HG03442 (cell line): ENCODE results near the gene BRWD1.
"Not testable (repeated sequence)": the region's sequence is repeated elsewhere in the genome, so short reads cannot be mapped to it uniquely, and the experiment has no call there.

Source experiments
- ATAC-seq: cut with Tn5 transposase; IDR thresholded peaks from one replicate; pipeline ENCODE4 v1.9.1; 2021; ENCODE audit warnings: mild to moderate bottlenecking, moderate library complexity; ENCODE audit not compliant: unreplicated experiment

The BRWD1 gene

GRCh38 chr21:39288987-39289386 lies 24.4 kb downstream of the BRWD1 start:
- no peak for ATAC-seq

- no peak for ATAC-seq
Observed at GRCh38 chr21:39282911-39283310, 30.5 kb downstream of the BRWD1 start.

- ATAC-seq: no peak
Observed at GRCh38 chr21:39281853-39282252, 31.6 kb downstream of the BRWD1 start.

- ATAC-seq: no peak
Observed at GRCh38 chr21:39281207-39281606, 32.2 kb downstream of the BRWD1 start.

- no peak for ATAC-seq
Observed at GRCh38 chr21:39269620-39270019, 43.8 kb downstream of the BRWD1 start.

- ATAC-seq: no peak
Observed at GRCh38 chr21:39265603-39266002, 47.8 kb downstream of the BRWD1 start.

- ATAC-seq: no peak
Observed at GRCh38 chr21:39263372-39263771, 50.1 kb downstream of the BRWD1 start.

GRCh38 chr21:39258207-39258606 lies 55.2 kb downstream of the BRWD1 start:
- no peak for ATAC-seq

GRCh38 chr21:39251326-39251725 lies 62.1 kb downstream of the BRWD1 start:
- ATAC-seq: no peak

- no peak for ATAC-seq
Observed at GRCh38 chr21:39238275-39238674, 75.2 kb downstream of the BRWD1 start.

GRCh38 chr21:39232861-39233291 lies 80.6 kb downstream of the BRWD1 start:
- ATAC-seq: no peak

- no peak for ATAC-seq
Observed at GRCh38 chr21:39224930-39225329, 88.5 kb downstream of the BRWD1 start.

GRCh38 chr21:39221997-39222486 lies 91.4 kb downstream of the BRWD1 start:
- no peak for ATAC-seq

GRCh38 chr21:39221282-39221996 lies 92.0 kb downstream of the BRWD1 start:
- no peak for ATAC-seq

GRCh38 chr21:39220875-39221274 lies 92.6 kb downstream of the BRWD1 start:
- not testable (repeated sequence) for ATAC-seq

- ATAC-seq: no peak
Observed at GRCh38 chr21:39220150-39220549, 93.3 kb downstream of the BRWD1 start.

GRCh38 chr21:39218082-39218409 lies 95.4 kb downstream of the BRWD1 start:
- no peak for ATAC-seq

GRCh38 chr21:39217356-39218081 lies 95.9 kb downstream of the BRWD1 start:
- ATAC-seq: no peak

GRCh38 chr21:39216290-39216689 lies 97.1 kb downstream of the BRWD1 start:
- no peak for ATAC-seq

GRCh38 chr21:39215078-39215477 lies 98.4 kb downstream of the BRWD1 start:
- ATAC-seq: no peak

GRCh38 chr21:39209334-39209688 lies 104.1 kb downstream of the BRWD1 start:
- ATAC-seq: no peak

- ATAC-seq: no peak
Observed at GRCh38 chr21:39208624-39209333, 104.7 kb downstream of the BRWD1 start.
